Suprapubic skin (tissue), 4 donors: Measurements from ENCODE around the gene MTMR6. TPM values are rescaled to one million over a fixed set of nuclear protein-coding genes. Genes with fewer than 3 reads are reported as not detected.

Experiments
- DNase-seq, 2 donors: peaks; one replicate each; pipeline ENCODE4 v3.0.0-alpha.2; 2019; ENCODE audit warnings: low spot score in 2 of 2
- H3K27ac ChIP-seq: fragments of 200-600 bp; sonication (generic); one replicate; pipeline ENCODE4 v1.5.1; 2019
- H3K27me3 ChIP-seq: fragments of 200-600 bp; sonication (generic); one replicate; pipeline ENCODE4 v1.5.1; 2019
- H3K36me3 ChIP-seq: fragments of 200-600 bp; sonication (generic); one replicate; pipeline ENCODE4 v1.5.1; 2019
- H3K4me1 ChIP-seq: fragments of 200-600 bp; sonication (generic); one replicate; pipeline ENCODE4 v1.5.1; 2019
- H3K4me3 ChIP-seq: fragments of 200-600 bp; sonication (generic); one replicate; pipeline ENCODE4 v1.5.1; 2019; ENCODE audit warnings: mild to moderate bottlenecking
- H3K9me3 ChIP-seq: fragments of 200-600 bp; sonication (generic); one replicate; pipeline ENCODE4 v1.5.1; 2019
- EP300 ChIP-seq: sonication (generic); formaldehyde crosslinking; IDR thresholded peaks from one replicate; pipeline ENCODE4 v1.6.1; 2017; ENCODE audit warnings: antibody characterized with exemption
- POLR2A ChIP-seq, 2 donors: fragments of 450-650 bp; IDR thresholded peaks; one replicate each; pipeline ENCODE4 v1.6.1; 2017; ENCODE audit warnings: antibody characterized with exemption in 2 of 2, mild to moderate bottlenecking in 2 of 2, moderate library complexity in 2 of 2
- POLR2AphosphoS5 ChIP-seq, 3 donors: sonication (generic); formaldehyde crosslinking; IDR thresholded peaks; one replicate each; pipeline ENCODE4 v1.6.1; 2017; ENCODE audit warnings: antibody characterized with exemption in 3 of 3
- WGBS: methylation state at CpG from one replicate; pipeline ENCODE4 v1.1.5; 2018; 5-methylcytosine and 5-hydroxymethylcytosine counted together
- total RNA-seq, 4 donors: library from RNA; depleted of rRNA; stranded (reverse); fragments of >200 nt; gene quantifications; one replicate each; pipeline ENCODE4 v1.1.0, GENCODE V29; 2016
- TF ChIP-seq, protein P1 (sequence below), 2 donors: fragments of 200-600 bp in 1 of 2; fragments of 450-650 bp in 1 of 2; sonication (generic) in 1 of 2; IDR thresholded peaks; one replicate each; pipeline ENCODE4 v1.5.1; 2016 to 2019; ENCODE audit warnings: antibody characterized with exemption in 2 of 2, mild to moderate bottlenecking in 1 of 2, moderate library complexity in 1 of 2

Gene MTMR6
- total RNA-seq, 4 donors from 2014 or later, result 11.0 to 14.3 (median 12.1) TPM

DNA sequence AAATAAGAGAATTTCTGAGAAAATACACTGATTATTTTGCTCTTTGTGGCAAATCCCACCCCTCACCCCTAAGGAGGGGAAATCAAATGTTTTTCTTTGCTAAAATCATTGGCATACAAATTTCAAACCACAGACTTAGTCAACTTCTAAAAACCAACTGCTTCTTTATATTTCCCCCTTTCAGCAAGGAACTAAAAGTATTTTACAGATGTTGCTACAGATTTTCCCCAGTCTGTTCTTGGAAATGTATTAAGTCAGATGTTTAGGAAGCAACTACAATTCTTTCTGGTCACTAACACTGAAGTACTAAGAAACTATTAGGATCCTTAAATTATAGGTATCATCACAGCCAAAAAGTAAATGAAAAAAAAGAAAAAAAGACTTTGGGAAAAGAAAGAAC lies 6.9 kb downstream of the MTMR6 start:
- no peaks in the 10 kb centered on the region for H3K36me3 ChIP-seq
- no peaks in the 10 kb centered on the region for H3K27me3 ChIP-seq
- H3K4me1 ChIP-seq, result peaks cover 4% of the 10 kb centered on the region
- DNase-seq, result no peak
- TF ChIP-seq EP300, result no peak
- TF ChIP-seq, protein P1, sequence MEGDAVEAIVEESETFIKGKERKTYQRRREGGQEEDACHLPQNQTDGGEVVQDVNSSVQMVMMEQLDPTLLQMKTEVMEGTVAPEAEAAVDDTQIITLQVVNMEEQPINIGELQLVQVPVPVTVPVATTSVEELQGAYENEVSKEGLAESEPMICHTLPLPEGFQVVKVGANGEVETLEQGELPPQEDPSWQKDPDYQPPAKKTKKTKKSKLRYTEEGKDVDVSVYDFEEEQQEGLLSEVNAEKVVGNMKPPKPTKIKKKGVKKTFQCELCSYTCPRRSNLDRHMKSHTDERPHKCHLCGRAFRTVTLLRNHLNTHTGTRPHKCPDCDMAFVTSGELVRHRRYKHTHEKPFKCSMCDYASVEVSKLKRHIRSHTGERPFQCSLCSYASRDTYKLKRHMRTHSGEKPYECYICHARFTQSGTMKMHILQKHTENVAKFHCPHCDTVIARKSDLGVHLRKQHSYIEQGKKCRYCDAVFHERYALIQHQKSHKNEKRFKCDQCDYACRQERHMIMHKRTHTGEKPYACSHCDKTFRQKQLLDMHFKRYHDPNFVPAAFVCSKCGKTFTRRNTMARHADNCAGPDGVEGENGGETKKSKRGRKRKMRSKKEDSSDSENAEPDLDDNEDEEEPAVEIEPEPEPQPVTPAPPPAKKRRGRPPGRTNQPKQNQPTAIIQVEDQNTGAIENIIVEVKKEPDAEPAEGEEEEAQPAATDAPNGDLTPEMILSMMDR (IDR thresholded peaks at IDR 0.05), result no peak
- TF ChIP-seq POLR2AphosphoS5 (IDR thresholded peaks at IDR 0.05), result no peak
- TF ChIP-seq POLR2A (IDR thresholded peaks at IDR 0.05), result no peak
- H3K9me3 ChIP-seq, result no peaks in the 10 kb centered on the region
- H3K4me3 ChIP-seq, result no peak overlapping the region
- H3K27ac ChIP-seq, result no peak overlapping the region

DNA sequence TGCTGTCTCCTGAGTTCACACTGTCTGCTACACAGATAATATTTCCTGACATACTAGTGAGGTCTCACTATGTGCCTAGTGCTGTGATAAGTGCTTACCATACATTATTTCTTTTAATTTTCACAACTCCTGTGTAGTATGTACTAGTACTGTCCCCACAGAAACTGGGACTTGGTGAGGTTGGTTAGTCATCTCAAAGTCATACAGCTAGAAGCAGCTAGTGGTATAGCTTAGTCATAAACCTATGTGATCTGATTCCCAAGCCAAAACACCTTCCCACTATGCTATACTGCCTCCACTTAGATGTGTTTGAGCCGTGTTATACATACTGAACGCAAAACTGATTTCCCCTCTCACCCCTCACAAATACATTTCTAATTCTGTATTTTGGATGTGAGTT lies 10.5 kb downstream of the MTMR6 start:
- Histone ChIP-seq H3K27me3 (no peaks in the 10 kb centered on the region), H3K4me3 (no peak overlapping the region), H3K9me3 (no peaks in the 10 kb centered on the region), H3K36me3 (peaks cover 9% of the 10 kb centered on the region), H3K27ac (no peak overlapping the region), H3K4me1 (no peaks in the 10 kb centered on the region)
- no peak for DNase-seq
- 89% methylated on average over 2 of the region's 2 CpGs for WGBS
- TF ChIP-seq, protein P1 (IDR thresholded peaks at IDR 0.05), result no peak
- TF ChIP-seq EP300 (no peak), POLR2A (IDR thresholded peaks at IDR 0.05) (no peak), POLR2AphosphoS5 (IDR thresholded peaks at IDR 0.05) (no peak)

DNA sequence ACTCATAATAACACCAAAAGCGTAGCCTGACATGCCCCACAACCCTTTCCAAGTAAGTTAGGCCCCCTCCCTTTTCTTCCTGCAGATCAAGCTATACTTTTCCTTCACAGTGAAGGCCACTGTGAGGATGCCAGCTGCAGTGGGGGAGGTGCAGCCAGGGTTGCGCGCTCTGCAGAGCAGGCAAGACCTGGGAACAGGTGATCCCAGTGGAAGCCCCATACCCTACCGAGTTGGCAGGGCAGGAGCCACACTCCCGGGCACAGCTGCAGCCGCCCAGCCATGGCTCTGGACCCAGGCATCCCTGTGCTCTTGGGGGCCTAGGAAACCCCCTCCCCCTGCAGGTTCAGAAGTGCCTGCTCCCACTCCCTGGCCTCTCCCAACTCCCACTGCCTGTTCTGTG lies 18.7 kb downstream of the MTMR6 start:
- H3K27ac ChIP-seq, result no peak overlapping the region
- no peaks in the 10 kb centered on the region for H3K9me3 ChIP-seq
- H3K4me1 ChIP-seq, result no peaks in the 10 kb centered on the region
- peaks cover 67% of the 10 kb centered on the region for H3K36me3 ChIP-seq
- TF ChIP-seq POLR2A (IDR thresholded peaks at IDR 0.05), result no peak
- TF ChIP-seq, protein P1 (IDR thresholded peaks at IDR 0.05), result no peak
- no peak for TF ChIP-seq POLR2AphosphoS5 (IDR thresholded peaks at IDR 0.05)
- TF ChIP-seq EP300, result no peak
- WGBS, result 90% methylated on average over 4 of the region's 6 CpGs
- no peak for DNase-seq
- no peaks in the 10 kb centered on the region for H3K27me3 ChIP-seq
- H3K4me3 ChIP-seq, result no peak overlapping the region

DNA sequence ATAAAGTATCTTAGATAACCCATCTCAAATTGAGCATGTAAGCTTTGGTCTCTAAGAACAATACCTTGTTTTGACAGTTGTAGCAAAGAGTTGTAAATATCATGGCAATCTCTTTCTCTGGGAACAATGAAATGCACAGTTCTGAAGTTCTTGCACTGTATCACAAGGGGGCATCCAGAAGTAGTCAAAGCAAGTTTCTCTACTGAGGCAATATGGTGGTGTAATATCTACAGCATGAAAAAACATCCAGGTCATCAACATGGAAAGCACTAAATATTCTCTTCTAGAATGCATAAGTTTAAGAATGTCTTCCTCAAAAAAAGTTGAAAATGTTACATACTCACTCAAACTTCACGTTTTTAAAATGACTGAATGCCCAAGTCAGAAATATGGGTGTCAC lies 19.6 kb downstream of the MTMR6 start:
- Histone ChIP-seq H3K9me3 (no peaks in the 10 kb centered on the region), H3K4me1 (no peaks in the 10 kb centered on the region), H3K27ac (no peak overlapping the region), H3K4me3 (no peak overlapping the region), H3K36me3 (peaks cover 72% of the 10 kb centered on the region), H3K27me3 (no peaks in the 10 kb centered on the region)
- WGBS, result 89% methylated on average over 1 of the region's 1 CpG
- TF ChIP-seq POLR2AphosphoS5 (IDR thresholded peaks at IDR 0.05), result no peak
- no peak for TF ChIP-seq EP300
- TF ChIP-seq, protein P1 (IDR thresholded peaks at IDR 0.05), result no peak
- no peak for TF ChIP-seq POLR2A (IDR thresholded peaks at IDR 0.05)
- DNase-seq, result no peak

DNA sequence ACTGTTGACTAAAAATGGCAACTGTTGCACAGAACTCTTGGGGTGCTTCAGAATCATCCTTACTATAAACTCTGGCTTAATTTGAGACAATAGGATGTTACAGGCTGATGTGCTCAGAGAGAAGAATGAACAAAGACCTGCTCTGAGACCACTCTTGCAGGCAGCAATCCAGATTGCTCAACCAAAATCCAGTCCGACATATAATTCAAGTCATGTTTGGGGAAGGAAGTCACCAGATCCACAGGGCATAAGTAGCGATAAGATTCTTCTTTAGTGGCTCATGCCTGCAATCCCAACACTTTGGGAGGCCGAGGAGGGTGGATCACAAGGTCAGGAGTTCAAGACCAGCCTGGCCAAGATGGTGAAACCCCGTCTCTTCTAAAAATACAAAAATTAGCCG lies 20.6 kb downstream of the MTMR6 start:
- no peak for DNase-seq
- H3K4me1 ChIP-seq, result no peaks in the 10 kb centered on the region
- H3K36me3 ChIP-seq, result peaks cover 71% of the 10 kb centered on the region
- WGBS, result 90% methylated on average over 5 of the region's 5 CpGs
- no peak overlapping the region for H3K4me3 ChIP-seq
- no peaks in the 10 kb centered on the region for H3K9me3 ChIP-seq
- TF ChIP-seq EP300 (no peak), POLR2AphosphoS5 (IDR thresholded peaks at IDR 0.05) (no peak), POLR2A (IDR thresholded peaks at IDR 0.05) (no peak)
- TF ChIP-seq, protein P1 (IDR thresholded peaks at IDR 0.05), result no peak
- H3K27me3 ChIP-seq, result no peaks in the 10 kb centered on the region
- H3K27ac ChIP-seq, result no peak overlapping the region
